Peyer's patch (tissue), 4 donors: ENCODE results near the gene CUL3. TPM values are rescaled to one million over a fixed set of nuclear protein-coding genes. Genes with fewer than 3 reads are reported as not detected.

ENCODE experiments used
- DNase-seq, 3 donors: peaks; one replicate each; pipeline ENCODE4 v3.0.0-alpha.2; 2017 to 2019
- H3K27ac ChIP-seq, 4 donors: fragments of 200-600 bp; sonication (generic); one replicate each; pipeline ENCODE4 v1.5.1; 2016 to 2019
- H3K27me3 ChIP-seq, 2 donors: fragments of 200-600 bp; sonication (generic); one replicate each; pipeline ENCODE4 v1.5.1; 2019
- H3K36me3 ChIP-seq, 3 donors: fragments of 200-600 bp; sonication (generic); one replicate each; pipeline ENCODE4 v1.5.1; 2016 to 2019
- H3K4me1 ChIP-seq, 4 donors: fragments of 200-600 bp; sonication (generic); one replicate each; pipeline ENCODE4 v1.5.1; 2016 to 2019
- H3K4me3 ChIP-seq, 4 donors: fragments of 200-600 bp; sonication (generic); 1 replicate in 3 of 4; 2 replicates in 1 of 4; pipeline ENCODE4 v1.5.1; 2016 to 2019; ENCODE audit warnings: mild to moderate bottlenecking in 1 of 4
- H3K9me3 ChIP-seq, 4 donors: fragments of 200-600 bp; sonication (generic); one replicate each; pipeline ENCODE4 v1.5.1; 2016 to 2019; ENCODE audit warnings: mild to moderate bottlenecking in 1 of 4
- CTCF ChIP-seq, 6 experiments: fragments of 450-650 bp in 4 of 6; fragments of 200-600 bp in 2 of 6; sonication (generic) in 1 of 6; IDR thresholded peaks; one replicate each; pipeline ENCODE4 v1.5.1; 2017 to 2019; ENCODE audit warnings: antibody characterized with exemption in 6 of 6, mild to moderate bottlenecking in 3 of 6, moderate library complexity in 1 of 6
- POLR2A ChIP-seq, 2 donors: fragments of 450-650 bp; IDR thresholded peaks; one replicate each; pipeline ENCODE4 v1.5.1; 2017; ENCODE audit warnings: antibody characterized with exemption in 2 of 2, mild to moderate bottlenecking in 2 of 2, moderate library complexity in 2 of 2
- total RNA-seq, 4 donors: library from RNA; depleted of rRNA; stranded (reverse); fragments of >200 nt; gene quantifications; one replicate each; pipeline ENCODE4 v1.1.0, GENCODE V29; 2016

Gene CUL3
- total RNA-seq, 4 donors from 2014 or later: 40.5 to 96.6 (median 77.1) TPM

DNA sequence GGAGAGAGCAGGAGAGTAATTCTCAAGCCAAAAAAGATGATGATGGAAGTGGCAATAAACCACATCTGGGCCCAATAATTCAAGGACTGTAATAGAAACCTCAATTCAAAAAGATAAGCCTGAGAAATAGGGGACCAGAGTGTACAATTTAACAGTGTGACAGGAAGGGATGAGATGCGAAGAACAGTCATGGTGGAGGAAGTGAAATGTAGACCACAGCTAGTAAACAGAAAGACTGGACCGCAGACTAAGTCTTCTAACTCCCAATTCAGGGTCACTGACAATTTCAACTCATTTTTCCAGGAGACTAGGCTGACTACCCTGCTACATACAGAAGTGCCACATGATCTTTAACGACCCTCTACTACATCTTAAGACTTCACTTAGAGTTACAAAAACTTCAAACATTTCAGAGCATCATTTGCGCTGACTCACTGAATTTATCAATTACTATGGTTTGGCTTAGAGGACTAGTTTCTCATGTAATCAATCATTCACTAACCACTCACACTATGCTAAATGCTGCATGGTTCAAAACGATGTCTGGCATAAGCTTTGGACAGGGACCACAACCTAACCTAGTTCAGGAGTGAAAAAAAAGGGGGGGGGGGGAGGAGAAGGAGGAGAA is 9.0 kb downstream of the CUL3 start:
- Histone ChIP-seq H3K36me3 (no peaks in the 10 kb centered on the region), H3K9me3 (no peaks in the 10 kb centered on the region), H3K27me3 (no peaks in the 10 kb centered on the region), H3K27ac (peak overlapping the region in 1 of 4 donors; percentile 39), H3K4me1 (peaks cover 0 to 53% (median 19%) of the 10 kb centered on the region in 4 donors), H3K4me3 (no peak overlapping the region)
- TF ChIP-seq CTCF (IDR thresholded peaks at IDR 0.05) (no peak), POLR2A (IDR thresholded peaks at IDR 0.05) (no peak)
- no peak for DNase-seq

DNA sequence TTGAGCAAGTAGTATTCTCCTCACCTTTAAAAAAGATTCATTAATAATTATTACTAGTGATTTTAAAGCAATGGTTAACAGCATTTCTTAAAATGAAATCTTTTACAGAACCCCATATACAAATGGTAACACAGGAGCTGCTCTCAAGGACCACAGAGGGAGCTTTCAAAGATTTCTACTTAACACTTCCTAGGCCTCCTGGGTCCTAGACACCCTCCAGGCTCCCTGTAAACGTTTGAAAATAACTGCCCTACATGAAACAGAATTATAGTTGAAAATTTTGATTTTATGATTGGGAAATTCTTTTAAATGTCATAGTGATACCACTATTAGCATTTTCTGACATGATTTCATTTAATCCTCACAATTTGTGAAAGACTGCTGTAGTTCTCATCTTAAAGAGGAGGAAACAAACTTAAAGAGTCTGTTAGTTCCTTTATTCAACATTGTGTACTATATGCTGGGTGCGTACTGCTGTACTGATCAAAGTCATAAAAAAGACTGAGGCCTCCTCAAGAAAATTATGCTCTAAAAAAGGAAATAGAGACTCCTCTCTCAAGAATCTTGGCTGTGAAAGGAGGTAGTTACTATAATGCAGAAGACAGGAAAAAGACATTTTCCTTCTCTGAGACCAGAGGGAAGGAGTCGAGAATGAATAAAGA is 10.6 kb downstream of the CUL3 start:
- H3K4me3 ChIP-seq: no peak overlapping the region
- H3K27me3 ChIP-seq: no peaks in the 10 kb centered on the region
- no peaks in the 10 kb centered on the region for H3K36me3 ChIP-seq
- no peak overlapping the region for H3K27ac ChIP-seq
- TF ChIP-seq POLR2A (IDR thresholded peaks at IDR 0.05) (no peak), CTCF (IDR thresholded peaks at IDR 0.05) (no peak)
- H3K4me1 ChIP-seq: peaks cover 0 to 54% (median 18%) of the 10 kb centered on the region in 4 donors
- no peaks in the 10 kb centered on the region for H3K9me3 ChIP-seq
- DNase-seq: no peak

- no peak for DNase-seq
- Histone ChIP-seq H3K4me1 (peaks cover 0 to 51% (median 15%) of the 10 kb centered on the region in 4 donors), H3K27ac (no peak overlapping the region), H3K36me3 (no peaks in the 10 kb centered on the region), H3K4me3 (no peak overlapping the region), H3K27me3 (no peaks in the 10 kb centered on the region), H3K9me3 (no peaks in the 10 kb centered on the region)
- TF ChIP-seq POLR2A (IDR thresholded peaks at IDR 0.05) (no peak), CTCF (IDR thresholded peaks at IDR 0.05) (no peak)
Measured at GRCh38 chr2:224573724-224574123, 11.4 kb downstream of the CUL3 start.

- Histone ChIP-seq H3K4me1 (peaks cover 0 to 46% (median 15%) of the 10 kb centered on the region in 4 donors), H3K9me3 (no peaks in the 10 kb centered on the region), H3K27ac (no peak overlapping the region), H3K27me3 (no peaks in the 10 kb centered on the region), H3K36me3 (no peaks in the 10 kb centered on the region), H3K4me3 (no peak overlapping the region)
- DNase-seq: no peak
- no peak for TF ChIP-seq CTCF (IDR thresholded peaks at IDR 0.05)
- TF ChIP-seq POLR2A (IDR thresholded peaks at IDR 0.05): no peak
Measured at GRCh38 chr2:224572338-224572737, 12.8 kb downstream of the CUL3 start.

GRCh38 chr2:224570328-224570993 is 14.7 kb downstream of the CUL3 start:
- TF ChIP-seq POLR2A (IDR thresholded peaks at IDR 0.05) (no peak), CTCF (IDR thresholded peaks at IDR 0.05) (no peak)
- H3K9me3 ChIP-seq: no peaks in the 10 kb centered on the region
- H3K27me3 ChIP-seq: no peaks in the 10 kb centered on the region
- no peaks in the 10 kb centered on the region for H3K36me3 ChIP-seq
- H3K4me3 ChIP-seq: peak overlapping the region in 1 of 4 donors; percentile 15
- no peak for DNase-seq
- H3K4me1 ChIP-seq: peaks cover 0 to 29% (median 9%) of the 10 kb centered on the region in 4 donors
- no peak overlapping the region for H3K27ac ChIP-seq
